Muscle of arm (tissue), 12 donors: ENCODE results near the gene TCF7L1. TPM values are rescaled to one million over a fixed set of nuclear protein-coding genes. Genes with fewer than 3 reads are reported as not detected.
A peak's percentile ranks its signal among the peaks of the same experiment; 100 is the strongest.

Experiments
- DNase-seq: peaks from one replicate; pipeline ENCODE4 v3.0.0-alpha.2; 2013
- polyA plus RNA-seq, 12 donors: library from polyadenylated mRNA; unstranded; fragments of 120-200 nt; gene quantifications; one replicate each; pipeline ENCODE4 v1.2.1, GENCODE V29; 2013; ENCODE audit not compliant: insufficient read length in 12 of 12

TCF7L1 gene
- polyA plus RNA-seq, 12 donors: 28.2 to 77.7 (median 35.4) TPM; not detected in 1

DNA sequence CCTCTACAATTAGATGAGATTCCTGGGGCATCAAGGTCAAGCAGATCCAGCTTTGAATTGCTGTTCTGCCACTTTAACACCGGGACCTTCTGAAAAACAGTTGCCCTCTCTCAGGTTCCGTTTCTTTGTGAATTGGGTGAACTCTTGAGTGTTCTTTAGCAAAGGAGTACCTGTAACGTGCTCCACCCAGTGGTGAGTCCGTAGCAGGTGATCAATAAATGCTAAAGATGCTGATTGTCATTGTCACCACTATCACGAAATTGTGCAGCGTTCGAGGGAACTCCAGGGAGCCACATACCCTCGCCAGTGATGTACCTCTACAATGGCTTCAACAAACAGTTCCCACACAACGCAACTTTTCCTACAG lies 81.9 kb downstream of the TCF7L1 start:
- no peak for DNase-seq

DNA sequence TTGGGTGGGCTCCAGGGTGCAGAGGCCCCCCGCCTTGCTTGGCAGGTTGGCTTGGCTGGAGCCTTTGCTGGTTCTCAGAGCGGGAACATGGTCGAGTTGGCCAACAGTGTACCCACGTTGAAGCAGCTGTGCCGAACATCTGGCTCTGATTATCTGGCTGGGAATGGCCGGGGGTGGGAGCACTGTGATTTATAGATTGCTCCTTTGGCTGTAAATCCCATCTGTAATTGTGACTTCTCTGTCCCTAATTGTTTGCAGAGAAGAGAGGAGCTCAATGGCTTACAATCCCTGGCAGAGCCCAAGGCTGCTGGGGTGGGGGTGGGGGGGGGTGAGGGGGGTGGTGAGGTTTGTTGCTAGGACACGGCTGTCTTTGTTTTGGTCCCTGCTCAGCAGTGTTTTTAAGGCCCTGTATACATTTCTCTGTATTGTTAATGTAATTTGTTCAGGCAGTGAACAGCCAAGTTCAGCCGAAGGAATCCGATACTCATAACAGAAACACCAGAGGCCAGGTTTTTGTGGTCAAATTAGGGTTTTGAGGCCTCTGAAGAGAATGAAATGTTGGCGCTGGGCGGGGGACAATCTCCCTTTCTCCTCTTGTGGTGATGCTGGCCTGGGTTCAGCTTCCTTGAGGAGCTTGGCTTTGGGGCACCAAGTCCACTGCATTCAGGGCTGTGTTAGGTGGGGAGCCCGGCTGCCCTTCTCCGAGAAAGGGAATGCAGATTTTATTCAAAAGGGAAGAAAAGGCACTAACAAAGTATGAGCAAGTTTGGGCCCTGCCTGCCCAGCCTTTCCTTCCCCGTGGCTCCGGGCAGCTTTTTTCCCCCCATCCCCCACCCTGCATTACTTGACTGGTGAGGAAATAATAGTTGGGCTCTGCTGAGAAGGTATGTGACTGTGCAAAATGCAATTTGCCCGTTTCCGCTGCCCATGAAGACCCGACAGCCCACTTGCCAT lies 82.5 kb downstream of the TCF7L1 start:
- DNase-seq: peak; percentile 81

DNA sequence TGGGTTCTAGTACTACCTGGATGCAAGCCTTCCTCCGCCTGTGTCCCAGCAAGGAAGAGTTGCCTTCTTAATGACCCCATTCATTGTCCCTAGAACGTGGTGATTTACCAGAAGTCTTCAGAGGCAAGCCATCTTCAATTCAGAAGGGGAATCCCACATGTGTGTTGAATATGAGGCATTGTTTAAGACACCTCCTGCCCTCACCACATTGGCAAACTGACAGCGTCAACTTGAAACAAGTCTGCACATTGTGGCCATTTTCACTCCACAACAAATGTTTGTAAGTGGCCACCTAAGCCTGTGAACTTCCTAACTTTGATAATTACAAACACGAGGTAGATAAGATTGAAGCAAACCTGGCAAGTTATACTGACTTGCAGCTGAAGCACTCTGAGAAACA lies 83.7 kb downstream of the TCF7L1 start:
- no peak for DNase-seq

DNA sequence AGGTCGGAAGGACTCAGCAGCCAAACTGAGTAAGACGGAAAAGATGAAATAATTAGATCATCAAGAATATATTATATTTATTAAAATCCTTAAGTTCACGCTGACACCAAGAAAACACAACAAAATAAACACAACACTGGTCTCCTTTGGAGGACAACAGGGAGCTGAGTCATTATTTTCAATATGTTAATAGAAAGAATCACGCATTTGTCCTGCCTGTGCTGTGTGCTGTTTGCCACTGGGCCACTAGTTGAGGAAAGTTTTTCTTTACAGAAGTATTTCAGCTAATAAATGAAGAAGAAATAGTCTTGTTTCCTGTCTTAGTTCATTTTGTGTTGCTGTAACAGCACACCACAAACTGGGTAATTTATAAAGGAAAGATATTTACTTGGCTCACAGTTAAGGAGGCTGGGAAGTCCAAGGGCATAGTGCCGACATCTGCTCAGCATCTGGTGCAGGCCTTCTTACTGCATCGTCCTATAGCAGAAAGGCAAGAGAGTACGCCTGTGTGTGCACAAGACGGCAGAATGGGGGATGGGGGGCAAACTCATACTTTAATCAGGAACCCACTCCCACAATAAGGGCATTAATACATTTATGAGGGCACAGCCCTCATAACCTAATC lies 88.0 kb downstream of the TCF7L1 start:
- DNase-seq: peak; percentile 91

DNA sequence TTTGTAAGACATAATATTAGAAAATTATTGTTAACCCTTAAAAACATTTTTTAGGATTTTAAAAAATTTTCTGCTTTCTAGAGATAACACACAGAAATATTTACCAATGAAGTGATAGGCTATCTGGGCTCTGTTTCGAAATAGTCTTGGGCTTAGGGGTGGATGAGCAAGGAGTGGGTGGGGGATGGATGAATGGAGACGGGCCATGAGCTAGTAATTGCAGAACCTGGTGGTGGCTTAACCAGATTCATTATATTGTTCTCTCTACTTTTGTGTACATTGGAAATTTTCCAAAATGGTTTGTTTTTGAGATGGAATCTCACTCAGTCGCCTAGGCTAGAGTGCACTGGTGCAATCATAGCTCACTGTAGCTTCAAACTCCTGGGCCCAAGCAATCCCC lies 89.6 kb downstream of the TCF7L1 start:
- no peak for DNase-seq

DNA sequence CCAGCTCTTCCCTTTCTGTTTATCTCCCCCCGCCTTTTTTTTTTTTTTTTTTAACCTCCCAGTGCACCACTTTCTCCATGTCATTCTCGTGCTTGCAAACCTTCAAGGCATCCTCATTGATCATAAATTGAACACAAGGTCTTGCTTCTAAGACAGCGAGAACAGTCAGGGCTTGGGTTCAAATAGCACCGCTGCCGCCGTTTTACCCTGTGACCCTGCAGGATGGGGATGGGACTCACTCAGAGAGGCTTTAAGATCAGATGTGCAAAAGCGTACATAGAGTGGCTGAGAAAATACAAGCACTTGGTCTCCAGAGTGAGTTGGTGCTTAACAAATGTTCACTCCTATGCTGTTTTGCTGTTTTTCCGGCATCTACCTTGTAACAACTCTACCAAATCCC lies 93.6 kb downstream of the TCF7L1 start:
- DNase-seq: no peak

DNA sequence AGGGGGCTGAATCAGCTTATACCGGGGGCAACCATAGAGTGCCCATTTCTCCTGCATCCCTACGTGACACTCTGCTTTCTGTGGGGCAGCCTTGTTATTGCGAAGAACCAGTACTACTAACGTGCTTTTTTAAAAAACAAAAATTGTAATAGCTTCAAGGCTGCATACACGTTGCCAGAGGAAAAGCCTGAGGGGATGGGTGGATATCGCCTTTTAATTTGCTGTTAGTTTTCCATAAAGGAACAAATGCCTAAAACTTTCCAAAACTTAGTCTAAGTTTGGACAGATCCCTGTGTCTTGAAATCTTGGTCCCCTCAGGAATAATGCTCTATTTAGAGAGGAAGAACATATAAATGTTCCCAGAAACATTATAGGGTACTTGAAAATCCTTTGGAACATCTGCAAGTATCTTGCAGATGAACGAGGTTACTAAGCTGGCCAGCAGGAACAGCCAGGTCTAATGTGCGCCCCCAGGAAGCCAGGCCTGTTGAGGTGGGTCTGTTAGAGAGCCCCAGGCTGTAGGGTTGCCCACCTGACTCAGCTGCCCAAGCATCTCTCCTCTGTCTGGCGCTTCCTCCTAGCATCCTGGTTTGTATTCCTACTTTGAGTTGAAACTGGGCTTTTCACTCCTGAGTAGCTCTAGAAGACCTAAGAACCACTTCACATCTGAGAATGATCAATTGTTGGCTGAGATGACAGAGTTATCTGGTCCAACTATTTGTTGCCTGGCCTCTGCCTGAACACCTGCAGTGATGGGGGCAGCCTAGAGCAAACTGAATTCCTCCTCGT lies 97.7 kb downstream of the TCF7L1 start:
- DNase-seq: peak; percentile 90

DNA sequence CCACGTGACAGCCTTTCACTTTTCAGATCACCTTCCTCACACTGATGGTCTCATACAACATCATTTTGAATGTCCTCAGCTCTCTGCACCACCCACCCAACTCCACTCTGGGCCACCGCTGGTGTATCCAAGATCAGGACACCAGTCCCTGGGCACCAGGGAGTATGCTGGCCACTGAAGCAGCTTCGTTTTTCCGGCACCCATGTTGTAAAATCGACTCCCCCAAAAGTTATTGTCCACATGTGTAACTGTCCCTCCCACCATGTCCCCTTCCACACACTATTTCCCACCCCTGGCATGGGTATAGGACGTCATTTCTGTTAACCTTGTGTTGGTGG lies 98.2 kb downstream of the TCF7L1 start:
- no peak for DNase-seq

DNA sequence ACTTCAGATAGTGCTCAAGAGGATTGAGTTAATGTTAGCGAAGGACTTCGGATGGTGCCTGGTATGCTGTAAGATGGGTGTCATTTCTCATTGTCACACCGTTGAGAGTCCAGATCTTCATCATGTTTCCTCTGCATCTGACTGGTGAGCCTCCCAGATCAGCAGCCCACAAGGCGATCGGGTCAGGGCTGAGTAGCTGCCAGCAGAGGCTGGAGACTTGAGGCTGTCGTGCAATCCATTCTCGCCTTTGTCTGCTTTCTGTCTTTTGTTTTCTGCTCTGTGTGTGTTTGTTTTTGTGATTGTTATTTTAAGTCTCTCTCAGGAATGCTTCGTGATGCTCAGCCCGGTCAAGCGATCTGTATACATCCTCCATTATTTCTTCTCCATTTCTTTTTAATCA lies 98.8 kb downstream of the TCF7L1 start:
- DNase-seq: no peak

DNA sequence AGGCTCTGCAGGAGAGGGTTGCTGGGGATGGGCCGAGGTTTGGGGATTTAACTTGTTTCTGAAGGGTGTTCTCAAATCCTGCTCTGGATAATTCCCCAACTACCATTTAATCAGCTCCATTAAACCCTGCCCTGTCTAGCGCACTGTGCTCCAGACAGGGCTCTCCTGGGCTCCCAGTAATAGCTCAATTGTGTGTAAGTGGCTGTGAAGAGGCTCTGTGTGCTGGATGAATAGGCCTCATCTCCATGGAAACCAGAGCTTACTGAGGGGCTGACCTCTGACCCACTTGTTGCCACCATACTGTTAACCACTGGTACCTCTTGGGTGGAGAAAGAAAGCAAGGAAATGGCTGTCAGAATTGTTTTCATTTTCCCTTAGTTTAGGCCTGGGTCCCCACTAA lies 101.7 kb downstream of the TCF7L1 start:
- no peak for DNase-seq

DNA sequence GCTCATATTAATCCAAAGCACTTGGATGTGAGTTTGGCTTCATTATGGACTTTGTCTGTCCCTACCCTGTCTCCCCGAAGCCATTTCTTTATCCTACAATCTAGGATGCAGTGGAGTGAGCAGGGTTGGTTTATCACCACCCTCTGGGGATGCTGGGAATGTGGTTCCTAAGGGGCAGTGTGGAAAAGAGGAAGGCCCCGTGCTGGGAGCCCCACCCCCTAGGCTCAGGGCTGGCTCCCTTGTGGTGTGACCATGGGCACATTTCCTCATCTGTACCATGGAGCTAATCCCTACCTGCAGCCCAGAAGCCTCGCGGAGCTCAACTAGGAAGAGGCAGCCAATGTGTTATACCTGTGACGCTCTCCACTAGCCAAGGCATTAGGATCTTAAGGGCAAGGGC lies 102.1 kb downstream of the TCF7L1 start:
- no peak for DNase-seq

DNA sequence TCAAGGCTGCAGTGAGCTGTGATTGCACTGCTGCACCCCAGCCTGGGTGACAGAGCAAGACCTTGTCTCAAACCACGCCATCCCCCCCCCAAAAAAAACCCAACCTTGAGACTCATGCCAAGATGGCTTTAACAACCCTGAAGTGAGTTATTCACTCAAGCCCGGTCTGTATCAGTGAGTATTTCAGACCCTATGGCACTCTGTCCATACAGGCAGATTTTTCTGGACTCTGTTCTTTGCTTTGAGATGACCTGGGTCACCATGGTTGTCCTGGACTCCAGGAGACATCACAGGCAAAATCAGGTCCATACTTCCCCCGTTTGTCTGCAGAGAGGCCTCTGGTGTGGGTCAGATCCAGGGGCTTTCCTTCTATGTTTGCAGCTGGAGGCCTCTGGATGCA lies 102.9 kb downstream of the TCF7L1 start:
- DNase-seq: no peak

DNA sequence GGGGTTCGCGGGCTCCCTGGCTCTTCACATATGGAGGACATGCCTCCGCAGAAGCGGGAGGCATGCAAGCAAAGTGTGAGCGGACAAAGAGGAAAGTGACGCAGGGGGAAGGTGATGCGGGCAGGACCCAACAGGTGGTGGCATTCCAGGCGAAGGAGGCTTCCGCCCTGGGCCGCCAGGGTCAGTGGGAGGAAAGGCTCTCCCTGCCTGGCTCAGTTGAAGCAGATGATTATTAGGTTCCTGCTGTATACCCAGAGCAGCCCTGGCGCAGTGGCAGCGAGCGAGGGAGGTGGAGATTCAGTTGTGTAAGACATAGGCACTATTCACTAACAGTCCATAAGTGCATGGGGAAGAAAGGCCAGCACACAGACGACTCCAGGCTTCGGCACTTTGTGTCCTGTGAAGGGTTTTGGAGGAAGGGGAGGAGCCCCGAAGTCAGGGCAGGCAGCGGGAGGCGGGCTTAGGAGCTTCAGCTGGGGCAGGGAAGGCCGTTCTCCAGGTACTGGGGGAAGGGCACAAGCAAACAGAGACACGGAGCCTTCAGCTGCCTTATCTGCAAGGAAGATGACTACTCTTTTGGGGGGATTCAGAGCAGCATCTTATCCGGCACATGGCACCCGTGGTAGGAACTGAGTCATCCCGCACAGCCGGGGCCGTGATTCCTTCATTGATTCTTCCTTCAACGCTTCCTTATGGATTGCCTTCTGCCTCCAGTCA lies 104.8 kb downstream of the TCF7L1 start:
- DNase-seq: no peak

DNA sequence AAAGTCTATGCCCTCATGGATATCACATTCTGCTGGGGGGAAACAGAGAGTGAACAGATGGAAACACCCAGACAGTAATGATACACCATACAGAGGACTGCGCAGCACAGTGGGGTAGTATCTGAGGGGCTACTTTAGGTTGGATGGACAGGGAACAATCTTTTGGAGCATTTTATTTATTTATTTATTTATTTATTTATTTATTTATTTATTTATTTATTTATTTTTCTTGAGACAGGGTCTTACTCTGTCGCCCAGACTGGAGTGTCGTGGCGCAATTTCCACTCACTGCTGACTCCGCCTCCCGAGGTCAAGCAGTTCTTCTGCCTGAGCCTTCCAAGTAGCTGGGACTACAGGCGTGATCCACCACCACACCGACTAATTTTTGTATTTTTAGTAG lies 105.4 kb downstream of the TCF7L1 start:
- no peak for DNase-seq

DNA sequence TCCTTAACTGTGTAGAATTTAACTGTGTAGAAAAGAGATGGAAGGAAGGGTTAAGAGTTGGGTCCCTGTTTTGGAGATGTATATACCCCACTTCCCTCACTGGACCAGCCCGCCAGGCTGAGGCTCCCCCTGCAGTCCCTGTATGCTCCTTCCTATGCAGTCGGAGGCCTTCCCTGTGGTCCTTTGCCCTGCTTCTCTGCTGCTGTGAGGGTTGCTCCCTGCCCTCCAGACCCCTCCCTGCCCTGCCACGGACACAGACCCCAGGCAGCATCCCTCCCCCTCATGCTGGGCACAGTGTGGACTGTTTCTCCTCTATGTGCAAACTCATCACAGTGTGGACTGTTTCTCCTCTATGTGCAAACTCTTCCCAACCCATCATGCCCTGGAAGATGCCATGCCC lies 105.9 kb downstream of the TCF7L1 start:
- DNase-seq: no peak

DNA sequence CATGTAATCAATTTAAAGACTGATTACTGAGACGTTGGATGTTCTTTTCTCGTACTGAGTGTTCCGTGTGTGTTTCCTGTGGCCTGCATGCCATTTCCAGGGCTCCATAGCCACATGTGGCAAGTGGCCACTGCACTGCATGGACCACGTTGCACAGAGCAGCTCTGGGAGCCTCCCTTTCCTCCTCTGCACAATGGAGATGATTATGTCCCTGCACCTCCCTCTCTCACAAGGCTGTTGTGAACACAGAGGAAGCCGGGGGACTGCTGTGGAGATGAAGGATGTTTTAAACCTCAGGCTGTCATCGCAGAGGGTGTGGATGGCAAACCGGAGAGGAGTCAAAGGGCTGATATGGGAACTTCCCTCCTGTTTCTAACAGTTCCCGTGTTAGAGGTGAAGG lies 106.9 kb downstream of the TCF7L1 start:
- no peak for DNase-seq

DNA sequence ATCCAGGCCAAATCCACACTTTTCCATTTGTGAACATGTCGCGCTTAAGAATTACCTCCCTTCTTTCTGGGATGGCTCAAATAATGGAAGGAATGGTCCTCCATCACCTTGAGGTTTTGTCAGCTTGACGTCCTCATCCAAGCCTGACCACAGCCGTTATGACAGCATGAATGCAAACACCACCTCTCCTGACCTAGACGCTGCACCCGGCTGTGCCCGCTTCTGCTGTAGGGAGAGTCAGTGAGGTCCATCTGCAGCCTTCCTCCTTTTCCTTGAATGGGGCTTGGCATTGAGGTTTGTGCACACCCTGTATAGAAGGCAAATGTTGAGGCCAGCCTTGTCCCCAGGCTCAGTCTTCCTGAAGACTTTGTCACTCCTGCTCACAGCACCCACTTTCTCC lies 109.1 kb downstream of the TCF7L1 start:
- DNase-seq: no peak

DNA sequence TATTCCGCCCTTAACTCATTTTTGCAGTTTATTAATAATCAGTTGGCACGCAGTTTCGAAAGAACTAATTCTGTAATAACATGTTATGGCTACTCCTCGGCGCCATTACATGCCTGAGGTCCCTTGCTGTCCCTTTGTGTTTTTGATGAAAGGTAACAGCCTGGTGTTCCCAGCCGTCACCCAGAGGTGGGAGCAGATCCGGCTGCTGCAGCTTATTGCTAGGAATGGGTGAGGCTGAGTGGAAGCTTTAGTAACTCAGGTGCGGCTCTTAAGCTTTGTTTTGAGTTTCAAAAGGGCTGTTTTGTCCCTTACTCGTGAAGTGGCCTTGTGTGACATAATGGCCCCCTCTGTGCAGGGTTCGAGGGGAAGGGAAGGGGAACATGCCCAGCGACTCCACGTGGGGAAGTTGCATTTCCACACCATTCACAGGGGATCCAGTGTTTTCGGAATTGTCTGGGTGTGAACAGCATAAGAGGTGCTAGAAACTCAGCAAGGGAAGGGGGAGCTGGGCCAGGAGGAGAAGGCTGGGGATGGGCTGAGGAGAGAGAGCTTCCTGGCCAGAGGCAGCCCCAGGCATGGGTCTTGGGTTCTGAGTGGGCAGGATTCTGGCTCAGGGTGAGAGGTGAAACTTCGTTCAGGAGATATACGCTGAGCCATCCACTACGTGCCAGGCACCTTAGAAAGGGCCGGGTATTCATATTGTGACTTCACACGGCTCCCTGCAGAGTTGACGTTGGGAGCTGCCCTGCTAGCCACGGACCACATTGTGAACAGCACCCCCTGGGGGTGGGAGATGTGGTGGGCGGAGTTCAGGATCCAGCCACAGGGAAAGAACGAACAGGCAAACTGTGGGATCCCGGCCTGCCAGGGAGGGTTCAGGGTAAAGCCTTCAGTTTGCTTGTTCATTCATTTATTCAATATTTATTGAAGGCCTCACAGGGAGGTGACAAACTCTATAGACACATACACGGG lies 110.2 kb downstream of the TCF7L1 start:
- no peak for DNase-seq

DNA sequence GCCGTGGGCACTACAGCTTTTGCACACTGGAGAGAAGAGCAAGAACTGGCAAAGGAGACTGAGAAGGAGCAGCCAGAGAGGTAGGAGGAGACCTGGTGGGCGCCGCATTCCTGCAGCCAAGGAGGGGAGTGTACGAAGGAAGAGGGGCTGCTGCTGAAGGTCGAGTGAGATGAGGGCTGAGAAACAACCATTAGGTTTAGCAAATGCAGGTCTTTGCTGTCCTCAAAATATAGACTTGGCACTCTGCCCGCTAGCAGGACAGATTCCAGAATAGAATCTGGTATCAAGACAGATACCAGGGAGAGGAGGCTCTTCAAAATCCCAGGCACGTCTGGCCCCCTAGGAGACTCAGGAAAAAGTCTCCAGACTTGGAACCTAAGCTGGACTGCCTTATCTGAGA lies 111.6 kb downstream of the TCF7L1 start:
- no peak for DNase-seq

DNA sequence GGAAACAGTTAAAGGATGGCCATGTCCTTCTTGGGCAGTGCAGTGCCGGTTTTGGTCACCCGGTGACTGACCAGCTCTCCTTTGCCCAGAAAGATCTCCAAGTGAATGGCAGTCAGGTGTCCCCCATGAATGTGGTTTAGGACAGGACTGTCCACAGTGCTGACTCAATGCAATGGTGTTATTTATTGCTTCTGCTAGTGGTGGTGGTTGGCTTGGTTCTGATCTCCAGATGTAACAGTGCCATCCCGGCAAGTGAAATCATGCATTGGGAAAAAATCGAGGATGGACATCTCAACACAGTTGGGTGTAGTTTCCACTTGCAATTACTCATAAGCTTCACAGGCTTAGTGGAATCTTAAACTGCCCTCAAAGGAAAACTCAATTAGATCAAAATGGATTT lies 112.7 kb downstream of the TCF7L1 start:
- no peak for DNase-seq

DNA sequence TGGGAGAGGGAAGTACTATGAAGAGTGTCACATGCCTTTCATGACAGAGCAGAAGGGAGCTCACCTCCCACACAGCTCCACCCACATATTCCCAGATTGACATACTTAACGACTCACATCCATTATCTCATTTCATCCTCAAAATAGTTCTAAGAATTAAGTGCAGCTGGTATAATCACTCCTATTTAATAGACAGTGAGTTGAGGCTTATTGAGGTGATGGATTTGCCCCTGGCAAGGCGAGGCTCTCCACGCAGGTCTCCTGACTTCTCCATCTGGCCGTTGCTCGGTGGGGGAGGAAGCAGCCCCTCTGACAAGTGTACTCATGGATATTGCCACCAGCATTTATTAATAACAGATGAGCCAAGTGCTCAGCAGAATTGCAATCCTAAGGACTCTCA lies 113.2 kb downstream of the TCF7L1 start:
- no peak for DNase-seq
